NCI-H1436 treated with DMSO at 0.1 percent for 48 hours (cell line): ENCODE data around the gene FCN1.

Experiments
- DNase-seq: peaks from one replicate; lab custom pipeline; 2025; lab: John Stamatoyannopoulos, UW

The FCN1 gene

DNA sequence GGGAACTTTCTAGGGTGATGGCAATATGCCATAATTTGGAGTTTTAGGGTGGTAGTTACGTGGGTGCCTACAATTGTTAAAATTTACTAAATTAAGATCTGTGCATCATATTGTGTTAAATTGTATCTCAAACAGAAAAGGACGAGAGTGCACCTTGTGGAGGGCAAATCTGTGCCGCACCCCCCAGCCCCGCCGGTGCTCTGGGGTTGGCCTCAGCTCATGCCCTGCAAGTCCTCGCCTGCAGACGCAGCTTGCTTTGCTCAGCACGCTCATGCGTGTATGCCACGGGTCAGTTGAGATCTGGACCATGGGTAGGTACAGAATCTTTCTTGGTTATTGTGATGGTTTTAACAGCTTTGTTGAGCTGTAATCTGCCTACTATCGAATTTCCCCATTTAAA, 33.7 kb upstream of the FCN1 start:
- DNase-seq = no peak

DNA sequence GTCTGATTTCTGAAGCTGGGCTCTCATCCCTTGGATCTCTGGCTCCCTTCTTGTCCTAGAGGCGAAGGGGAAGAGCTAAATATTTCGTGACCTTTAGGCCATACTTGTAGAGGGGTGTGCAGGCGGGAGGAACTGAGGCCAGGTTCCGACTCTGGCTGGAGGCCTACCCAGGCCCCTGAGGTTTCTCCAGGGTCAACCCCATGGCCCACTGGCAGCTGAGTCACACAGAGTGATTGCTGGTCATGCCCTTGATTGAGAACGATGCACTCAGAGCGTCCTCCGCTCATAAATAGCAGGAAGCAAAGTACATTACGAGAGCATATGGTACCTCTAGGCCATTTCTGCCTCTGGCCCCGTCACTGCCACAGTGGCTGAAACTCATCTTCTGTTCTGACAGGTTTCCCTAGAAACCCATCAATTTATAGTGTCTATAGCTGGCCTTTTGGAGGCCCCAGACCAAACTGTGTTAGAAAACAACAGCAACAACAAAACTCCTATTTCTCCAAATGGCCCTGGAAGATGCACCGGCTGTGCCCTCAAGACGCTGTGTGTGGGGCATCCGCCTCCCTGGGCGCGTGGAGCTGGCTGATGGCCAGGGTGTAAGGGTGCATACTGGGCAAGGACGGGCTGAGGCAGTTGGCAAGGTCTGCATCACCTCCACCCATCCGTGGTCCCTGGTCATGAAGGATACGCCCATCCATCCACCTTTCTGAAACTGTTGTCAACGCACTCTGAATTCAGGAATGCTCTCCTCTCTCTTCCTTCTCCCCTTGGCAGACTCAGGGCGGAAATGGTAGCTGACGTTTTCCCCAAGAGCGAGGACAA, 32.9 kb upstream of the FCN1 start:
- DNase-seq = no peak

DNA sequence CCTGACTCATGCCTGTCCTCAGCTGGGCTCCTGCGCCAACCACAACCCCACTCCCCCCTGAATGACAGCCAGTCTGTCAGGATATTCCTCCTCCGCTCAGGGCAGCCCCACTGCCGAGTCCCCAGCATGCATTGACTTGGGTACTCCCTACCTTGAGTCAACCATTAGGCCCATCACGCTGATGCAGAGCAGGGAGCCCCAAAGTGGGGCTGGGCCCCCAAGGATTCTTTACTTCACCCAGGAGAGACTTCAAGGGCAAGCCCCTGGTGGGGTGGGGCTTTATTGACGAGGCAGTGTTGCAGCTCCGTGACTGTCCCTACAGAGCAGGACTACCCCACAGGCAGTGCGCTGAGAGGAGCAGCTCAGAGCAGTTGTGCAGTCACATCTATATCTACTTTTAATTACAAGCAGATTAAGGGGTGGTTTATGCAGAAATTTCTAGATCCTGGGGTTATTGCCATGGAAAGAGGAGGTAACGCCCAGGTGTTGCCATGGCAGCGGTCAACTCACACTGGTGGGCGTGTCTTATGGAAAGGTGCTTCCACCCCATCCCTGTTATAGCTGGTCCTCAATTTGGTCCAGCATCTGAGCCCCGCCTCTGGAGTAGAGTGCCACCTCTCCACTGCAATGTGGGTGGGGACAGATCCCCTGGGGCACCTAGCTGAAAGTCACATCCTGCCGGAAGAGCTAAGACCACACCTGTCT, 32.1 kb upstream of the FCN1 start:
- DNase-seq = no peak

DNA sequence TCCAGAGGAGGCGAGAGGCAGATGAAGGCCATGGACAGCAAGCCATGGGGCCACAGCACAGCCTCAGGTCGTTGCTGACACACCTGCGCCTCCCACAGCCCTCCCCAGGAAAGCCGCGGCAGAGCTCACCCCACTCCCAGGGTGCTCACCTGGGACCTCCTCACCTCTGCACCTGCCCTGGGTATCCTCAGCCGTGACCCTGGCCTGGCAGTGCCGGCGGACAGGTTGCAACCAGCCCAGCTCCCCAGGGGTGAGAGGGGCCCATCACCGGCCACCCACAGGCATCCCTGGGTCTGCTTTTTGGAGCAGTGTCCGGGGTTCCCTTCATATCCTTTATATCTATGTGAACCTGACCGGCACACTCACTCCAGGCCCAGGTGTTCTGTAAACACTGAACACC, 30.4 kb upstream of the FCN1 start:
- no peak for DNase-seq

DNA sequence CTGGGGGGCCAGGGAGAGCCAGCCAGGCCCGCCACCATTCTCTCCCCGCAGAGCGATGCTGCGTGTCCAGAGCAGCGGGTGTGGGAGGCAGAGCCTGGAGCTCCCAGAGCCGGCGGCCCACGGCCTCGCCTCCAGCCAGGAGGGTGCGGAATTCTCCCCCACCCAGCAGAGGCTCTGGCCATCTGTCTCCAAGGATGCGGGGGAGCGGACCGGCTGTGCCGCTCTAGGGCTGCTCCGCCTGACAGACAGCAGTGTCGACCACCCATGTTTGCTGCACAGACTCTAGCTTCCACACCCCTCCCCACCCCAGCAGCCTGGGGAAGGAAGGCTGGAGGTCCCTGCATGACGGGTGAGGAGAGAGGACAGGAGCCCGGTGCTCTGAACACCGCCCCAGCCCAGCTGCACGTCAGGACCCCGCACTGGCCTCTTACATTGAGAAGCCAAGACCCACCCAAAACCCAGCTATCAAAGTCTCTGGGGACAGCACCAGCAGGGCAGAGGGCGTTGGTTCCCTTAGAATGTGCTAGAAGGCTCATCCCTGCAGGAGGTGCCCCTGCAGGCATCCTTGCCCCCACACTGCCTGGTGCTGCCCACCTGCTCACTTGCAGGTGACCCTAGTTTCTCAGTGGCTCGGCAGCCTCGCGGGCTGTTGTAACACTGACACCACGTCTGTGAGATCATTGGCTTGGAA, 29.7 kb upstream of the FCN1 start:
- DNase-seq = no peak

DNA sequence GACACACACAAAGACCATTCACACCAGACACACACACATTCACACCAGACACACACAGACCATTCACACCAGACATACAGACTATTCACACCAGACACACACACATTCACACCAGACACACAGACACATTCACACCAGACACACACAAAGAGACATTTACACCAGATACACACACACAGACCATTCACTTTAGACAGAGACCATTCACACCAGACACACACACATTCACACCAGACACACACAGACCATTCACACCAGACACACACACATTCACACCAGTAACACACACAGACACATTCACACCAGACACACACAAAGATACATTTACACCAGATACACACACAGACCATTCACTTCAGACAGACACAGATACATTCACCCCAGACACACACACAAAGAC, 29.0 kb upstream of the FCN1 start:
- no peak for DNase-seq

DNA sequence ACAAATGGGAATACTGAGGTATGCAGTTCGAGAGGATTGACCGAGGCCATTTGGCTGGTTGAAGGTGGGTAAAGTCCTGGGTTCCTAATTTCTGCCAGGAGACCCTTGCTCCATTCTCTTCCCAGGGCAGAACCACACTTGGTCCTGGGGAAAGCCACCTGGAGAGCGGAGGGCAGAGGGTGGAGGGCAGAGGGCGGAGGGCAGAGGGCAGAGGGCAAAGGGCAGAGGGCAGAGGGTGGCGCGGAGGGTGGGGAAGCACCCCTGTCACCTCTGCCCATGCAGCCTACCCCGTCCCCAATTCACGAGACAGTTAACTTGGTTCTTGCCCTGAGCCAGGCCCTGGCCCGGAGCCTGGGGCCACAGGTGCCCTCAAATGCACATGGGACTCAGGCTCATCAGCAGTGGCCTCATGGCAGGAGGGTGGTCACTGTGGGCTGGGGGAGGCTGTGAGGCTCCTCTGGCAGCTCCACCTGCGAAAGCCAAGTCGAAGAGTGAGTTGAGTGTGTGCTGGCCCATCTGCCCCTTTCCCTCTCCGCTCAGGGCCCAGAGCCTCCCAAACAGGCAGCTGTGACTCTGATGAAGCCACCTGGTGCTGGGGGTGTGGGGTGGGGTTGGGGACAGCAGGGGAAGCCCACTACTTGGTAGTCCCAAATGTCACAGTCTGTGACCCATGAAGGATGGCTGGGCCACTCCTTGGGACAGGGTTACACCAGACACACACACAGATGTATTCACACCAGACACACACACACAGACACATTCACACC, 28.0 kb upstream of the FCN1 start:
- no peak for DNase-seq

DNA sequence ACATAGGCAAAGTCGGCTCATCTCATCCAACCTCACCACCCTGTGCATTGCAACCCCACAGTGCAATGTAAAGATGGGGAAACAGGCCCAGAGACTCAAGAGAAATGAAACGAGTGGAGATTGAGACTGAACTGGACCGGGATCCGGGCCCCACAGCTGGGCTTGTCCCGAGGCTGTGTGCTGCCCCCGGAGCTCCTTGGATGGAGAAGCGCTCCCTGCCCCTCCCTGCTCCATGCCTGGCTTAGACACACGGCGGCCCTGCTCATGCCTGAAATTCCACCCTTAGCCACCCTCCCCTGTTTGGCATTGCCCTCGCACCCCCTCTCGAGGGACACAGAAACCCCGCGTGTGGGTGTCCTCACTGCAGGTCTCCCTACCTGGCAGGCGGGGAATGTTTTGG, 27.2 kb upstream of the FCN1 start:
- DNase-seq = no peak

DNA sequence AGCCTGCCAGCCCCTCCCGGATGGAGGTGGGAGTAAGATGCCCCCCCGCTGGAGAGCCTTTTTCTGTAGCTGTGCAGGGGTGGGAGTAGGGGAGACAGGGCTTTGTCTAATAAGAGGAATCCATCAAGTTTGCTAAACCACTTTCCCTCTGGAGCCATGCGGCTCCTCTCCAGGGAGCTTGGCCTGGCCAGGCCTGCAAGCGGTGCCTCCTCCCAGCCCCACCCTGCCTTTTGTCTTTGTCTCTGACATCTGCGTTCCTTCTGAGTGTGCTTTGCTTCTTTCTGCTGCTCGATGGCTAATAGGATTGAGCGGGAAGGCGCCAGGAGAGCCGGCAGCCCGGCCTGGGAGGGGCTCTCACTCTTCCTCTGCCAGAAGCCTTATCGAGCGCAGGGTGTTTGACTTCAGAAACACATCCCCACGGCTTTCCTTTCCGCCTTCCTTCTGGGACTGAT, 26.7 kb upstream of the FCN1 start:
- no peak for DNase-seq

DNA sequence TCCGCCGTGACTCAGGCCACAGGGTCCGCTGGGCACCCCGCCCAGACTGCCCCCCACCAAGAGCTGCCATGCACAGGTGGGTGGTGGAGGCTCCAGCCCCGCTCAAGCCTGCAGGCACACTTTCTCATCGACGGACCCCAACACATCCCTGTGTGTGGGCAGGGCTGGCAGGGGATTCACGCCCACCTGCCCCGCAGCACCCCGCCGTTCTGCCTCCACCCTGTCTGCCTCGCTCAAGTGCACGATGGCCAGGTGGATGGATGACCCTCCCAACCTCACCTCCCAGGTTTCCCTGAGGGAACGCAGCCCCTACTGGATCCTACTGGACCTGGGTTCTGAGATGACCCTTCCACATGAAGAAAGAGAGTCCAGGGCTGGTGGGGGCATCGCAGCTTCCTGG, 26.1 kb upstream of the FCN1 start:
- no peak for DNase-seq

DNA sequence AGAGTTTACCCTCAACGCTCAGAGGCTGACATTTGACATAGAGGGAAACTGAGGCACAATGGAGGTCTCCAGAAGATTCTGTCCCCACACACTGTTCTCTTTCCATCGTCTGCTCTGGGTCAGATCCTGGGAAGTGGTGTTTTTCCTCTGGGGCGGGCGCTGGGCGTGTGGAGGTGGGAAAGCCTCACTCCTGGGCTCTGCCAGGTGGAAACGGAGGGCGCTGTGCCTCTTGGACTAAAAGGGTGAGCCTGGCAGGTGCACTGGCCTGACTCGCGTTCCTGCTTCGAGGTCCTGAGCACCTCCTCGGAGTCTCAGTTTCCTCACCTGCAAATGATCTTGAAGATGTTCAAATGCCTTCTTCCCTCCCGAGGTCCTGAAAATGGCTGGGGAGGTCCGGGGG, 25.7 kb upstream of the FCN1 start:
- DNase-seq = no peak

DNA sequence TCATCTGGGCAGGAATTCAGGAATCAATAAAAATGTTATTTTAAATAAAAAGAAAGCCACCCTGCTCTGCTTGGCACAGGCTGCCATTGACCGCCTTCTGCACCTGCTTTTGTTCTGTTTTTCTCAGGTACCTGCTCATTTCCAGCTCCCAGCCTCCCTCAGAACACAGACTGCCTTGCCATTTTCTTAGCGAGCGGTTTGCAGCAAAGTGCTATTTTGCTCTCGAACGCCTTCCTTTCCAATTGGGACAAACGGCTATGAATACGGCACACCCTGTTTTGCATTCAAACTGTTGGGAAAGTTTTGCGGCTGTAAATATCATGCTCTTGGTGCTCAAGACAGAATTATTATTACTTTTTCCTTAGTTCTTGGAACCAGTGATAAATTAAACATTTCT, 25.1 kb upstream of the FCN1 start:
- DNase-seq = no peak

DNA sequence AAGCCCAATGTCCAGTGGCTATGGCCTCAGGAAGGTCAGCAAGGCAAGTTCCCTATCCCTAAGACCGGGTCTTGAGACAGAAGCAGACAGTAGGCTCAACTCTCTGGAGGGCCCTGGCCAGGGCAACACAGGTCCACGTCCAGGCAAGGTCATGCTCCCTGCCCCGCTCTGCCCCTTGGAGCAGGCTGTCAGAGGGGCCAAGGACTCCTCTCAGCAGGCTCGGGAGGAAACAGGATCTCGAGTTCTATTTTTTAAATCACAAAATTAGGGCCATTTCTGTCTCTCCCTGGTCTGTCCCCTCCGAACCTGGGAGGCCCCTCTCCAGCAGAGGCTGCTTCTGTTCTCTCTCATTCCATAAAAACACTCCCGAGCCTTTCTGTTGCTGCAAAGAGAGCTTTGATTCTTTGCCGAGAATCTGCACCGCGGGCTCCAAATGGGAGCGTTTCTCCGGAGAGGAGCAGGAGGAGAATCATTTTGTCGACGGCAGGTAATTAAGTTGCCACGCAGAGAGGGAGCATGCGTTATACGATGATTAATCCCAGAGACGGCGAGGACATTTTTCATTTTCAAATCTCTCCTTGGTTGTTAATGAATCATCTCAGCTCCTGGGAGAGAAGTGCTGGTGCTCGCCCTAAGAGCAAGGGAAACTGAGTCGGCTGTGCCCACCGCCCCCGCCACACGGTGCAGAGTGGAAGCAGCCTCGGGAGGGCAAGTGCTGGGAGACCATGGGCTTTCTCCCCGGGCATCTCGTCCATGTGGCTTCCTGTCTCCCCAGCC, 24.5 kb upstream of the FCN1 start:
- DNase-seq = no peak

DNA sequence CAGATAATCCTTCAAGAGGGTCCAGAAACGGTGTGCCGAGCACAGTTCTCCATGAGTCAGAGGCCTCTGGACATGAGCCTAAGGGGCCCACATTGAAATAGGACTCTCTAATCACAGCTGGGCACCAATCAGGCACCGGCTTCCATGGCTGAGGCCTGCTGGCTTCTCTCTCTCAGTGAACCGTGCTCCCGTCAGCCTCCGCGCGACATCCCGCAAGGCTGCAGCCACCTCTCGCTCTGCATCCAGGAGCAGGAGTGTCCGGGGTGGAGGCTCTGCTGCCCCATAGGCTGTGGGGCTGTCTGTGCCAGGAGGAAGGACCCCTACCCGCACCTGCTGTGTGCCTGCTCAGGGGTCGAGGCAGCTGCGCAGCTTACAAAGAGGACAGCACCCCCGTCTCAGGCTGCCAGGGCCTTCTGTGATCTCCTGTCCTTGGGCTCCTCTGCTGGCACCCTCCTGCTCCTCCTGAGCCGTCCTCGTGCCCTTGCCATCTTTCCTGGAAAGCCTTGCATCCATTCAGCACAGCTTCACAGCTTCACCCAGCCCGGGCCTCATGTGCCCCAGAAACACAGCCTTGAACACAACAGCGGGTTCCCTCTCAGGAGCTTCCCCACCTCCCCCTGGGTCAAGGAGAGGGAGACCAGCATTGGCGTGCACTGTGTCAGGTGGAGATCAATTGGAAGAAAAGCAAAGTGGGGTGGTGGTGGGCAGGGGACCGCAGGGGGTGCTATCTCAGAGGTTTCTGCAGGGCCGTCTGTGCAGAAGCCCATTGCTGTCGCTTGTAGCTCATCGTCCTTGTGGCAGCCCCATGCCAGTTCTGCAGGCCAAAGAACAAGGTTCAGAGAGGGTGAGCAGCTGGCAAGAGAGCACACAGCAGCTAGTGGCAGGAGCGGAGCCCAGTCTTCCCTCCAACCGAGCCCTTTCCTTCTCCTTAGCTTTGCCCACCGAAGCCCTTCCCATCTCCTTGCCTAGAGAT, 22.8 kb upstream of the FCN1 start:
- DNase-seq = no peak

DNA sequence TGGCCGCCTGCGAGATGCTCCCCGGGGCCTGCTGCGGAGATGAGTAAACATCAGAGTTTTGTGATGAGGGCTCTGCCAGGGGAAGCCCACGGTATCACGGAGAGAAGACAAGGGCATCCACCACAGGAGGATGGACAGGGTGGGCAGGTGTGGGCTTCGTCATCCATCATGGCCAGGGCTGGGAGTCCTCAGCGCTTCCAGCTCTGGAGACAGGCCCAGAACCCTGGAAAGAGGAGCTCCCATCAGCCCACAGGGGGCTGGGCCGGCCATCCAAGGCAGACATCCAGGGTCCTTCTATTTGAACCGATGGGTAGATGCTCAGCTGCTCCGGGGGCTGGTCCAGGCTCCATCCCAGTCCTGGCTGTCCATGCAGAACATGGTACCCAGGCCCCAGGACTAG, 22.1 kb upstream of the FCN1 start:
- no peak for DNase-seq

DNA sequence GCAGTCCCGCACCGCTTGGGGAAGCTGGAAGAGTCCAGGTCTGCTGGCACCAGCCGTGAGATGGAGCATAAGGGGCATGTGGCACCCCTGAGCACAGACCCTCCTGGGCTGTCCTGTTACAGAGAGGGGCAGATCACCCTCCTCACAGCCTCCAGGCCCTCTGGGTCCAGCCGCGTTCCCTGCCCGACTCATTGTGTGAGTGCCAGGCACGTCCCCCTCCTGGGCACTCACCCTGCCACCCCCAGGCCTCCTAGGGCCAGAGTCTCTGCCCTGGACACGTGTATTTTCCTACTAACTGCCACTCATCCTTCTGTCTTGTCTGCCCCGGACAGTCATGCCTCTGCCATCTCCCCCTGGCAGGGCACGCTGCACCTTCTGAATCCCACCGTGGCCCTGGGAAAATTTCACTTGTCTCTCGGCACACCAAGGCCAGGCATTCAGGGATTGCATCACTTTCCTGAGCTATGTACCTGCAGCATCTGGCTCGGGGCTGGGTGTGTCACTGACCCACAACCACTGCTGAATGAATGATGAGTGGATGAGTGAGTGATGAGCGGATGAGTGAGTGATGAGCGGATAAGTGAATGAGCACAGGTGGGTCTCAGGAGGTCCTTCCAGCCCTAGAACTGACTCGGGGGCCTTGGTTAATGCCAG, 21.5 kb upstream of the FCN1 start:
- DNase-seq = no peak

DNA sequence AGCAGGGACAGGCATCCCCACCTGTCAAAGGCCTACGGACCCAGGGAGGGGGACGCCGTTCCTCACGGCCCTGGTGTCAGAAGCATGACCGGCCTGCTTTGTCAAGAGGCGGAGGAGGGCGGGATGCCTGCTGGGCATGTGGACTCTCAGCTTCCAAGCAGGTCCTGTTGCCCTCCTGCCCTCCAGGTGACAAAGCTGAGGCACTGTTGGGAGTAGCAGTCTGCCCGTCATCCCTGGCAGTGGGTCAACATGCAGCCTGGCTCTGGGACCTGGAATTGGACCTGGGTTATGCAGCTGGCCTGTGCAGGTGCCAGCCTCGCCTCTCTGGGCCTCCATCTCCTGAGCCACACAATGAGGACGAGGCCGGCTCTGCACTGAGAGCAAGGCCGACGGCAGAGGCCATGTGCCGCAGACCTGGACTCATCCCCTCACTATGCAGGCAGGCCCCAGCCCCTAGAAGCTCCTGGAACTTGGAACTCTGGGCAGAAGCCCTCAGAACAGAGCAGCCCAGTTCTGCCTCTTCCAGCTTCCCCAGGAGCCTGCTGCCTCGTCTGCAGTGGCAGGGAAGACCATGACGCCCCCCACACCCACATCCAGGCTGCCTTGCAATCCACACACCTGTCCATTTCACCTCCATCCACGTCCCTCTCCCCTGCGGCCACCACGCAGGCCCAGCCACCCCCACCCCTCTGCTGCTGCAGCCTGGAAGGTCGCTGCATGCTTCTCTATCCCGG, 20.8 kb upstream of the FCN1 start:
- DNase-seq = no peak

DNA sequence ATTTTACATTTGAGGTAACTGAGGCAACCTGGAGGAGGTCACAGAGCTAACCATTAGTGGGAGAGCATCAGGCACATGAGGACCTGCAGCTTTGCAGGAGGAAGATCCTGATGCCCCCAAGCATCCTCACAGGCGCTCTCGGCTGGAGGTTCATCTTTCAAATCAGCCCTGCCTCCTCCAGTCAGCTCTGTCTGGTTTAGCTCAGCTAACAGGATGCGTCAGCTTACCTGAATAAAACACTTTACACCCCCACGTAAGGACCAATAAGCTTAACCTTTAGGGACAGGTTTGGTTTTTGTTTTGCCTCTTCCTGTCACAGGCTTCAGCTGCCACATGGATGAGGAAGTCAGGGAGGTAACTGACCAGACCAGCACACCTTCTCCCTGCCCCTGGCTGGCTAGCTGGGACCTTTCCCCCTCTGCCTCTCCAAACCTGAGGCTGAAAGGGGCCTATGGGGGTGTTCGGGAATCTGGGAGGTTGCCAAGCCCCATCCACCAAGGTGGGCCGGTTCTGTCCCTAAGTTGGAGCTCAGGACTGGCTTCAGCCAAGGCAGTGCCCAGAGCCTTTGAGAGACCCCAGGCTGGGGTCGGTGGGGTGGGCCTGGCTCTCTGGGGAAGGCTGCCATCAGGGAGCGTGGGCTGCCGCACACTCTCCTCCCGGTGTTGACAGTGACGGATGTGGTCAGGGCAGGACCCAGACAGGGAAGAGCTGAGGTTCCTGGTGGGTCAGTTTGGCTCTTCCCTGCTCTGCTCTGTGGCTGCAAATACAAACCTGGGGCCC, 20.0 kb upstream of the FCN1 start:
- DNase-seq = no peak
